Parathyroid adenoma (tissue), 2 donors: Measurements from ENCODE around the gene EME1.

Source experiments
- H2AFZ ChIP-seq: fragments of 300-600 bp; sonication (generic); one replicate; pipeline ENCODE4 v1.7.0; 2017; ENCODE audit warnings: antibody characterized with exemption, mild to moderate bottlenecking
- H3K27ac ChIP-seq: fragments of 300-600 bp; sonication (generic); one replicate; pipeline ENCODE4 v1.7.0; 2017
- H3K27me3 ChIP-seq: fragments of 300-600 bp; sonication (generic); one replicate; pipeline ENCODE4 v1.7.0; 2017; ENCODE audit warnings: low read length; ENCODE audit not compliant: control insufficient read depth, insufficient read depth
- H3K36me3 ChIP-seq: fragments of 300-600 bp; sonication (generic); one replicate; pipeline ENCODE4 v1.7.0; 2017; ENCODE audit warnings: low read length; ENCODE audit not compliant: control insufficient read depth, insufficient read depth
- H3K4me1 ChIP-seq: fragments of 300-600 bp; sonication (generic); one replicate; pipeline ENCODE4 v1.7.0; 2017; ENCODE audit warnings: control low read depth
- H3K4me2 ChIP-seq: fragments of 300-600 bp; sonication (generic); one replicate; pipeline ENCODE4 v1.7.0; 2017; ENCODE audit warnings: low read length
- H3K4me3 ChIP-seq: fragments of 300-600 bp; sonication (generic); one replicate; pipeline ENCODE4 v1.7.0; 2017; ENCODE audit warnings: low read depth, low read length
- H3K79me2 ChIP-seq: fragments of 300-600 bp; sonication (generic); one replicate; pipeline ENCODE4 v1.7.0; 2017; ENCODE audit warnings: control low read depth
- H3K9ac ChIP-seq: fragments of 300-600 bp; sonication (generic); one replicate; pipeline ENCODE4 v1.7.0; 2017; ENCODE audit warnings: mild to moderate bottlenecking
- H3K9me3 ChIP-seq: fragments of 300-600 bp; sonication (generic); one replicate; pipeline ENCODE4 v1.7.0; 2017; ENCODE audit warnings: low read length; ENCODE audit not compliant: control insufficient read depth
- CTCF ChIP-seq: fragments of 300-600 bp; sonication (generic); IDR thresholded peaks from one replicate; pipeline ENCODE4 v1.7.0; 2017; ENCODE audit warnings: antibody characterized with exemption, mild to moderate bottlenecking
- donor health status: primary hyperparathyroidism.

The EME1 gene

GRCh38 chr17:50365649-50366393 lies 7.2 kb upstream of the EME1 start:
- H3K9me3 ChIP-seq, result no peaks in the 10 kb centered on the region
- H3K4me2 ChIP-seq, result no peak overlapping the region
- H3K4me1 ChIP-seq, result peaks cover 6% of the 10 kb centered on the region
- no peaks in the 10 kb centered on the region for H3K36me3 ChIP-seq
- no peak for TF ChIP-seq CTCF
- peaks cover under 1% of the 10 kb centered on the region for H3K79me2 ChIP-seq
- H3K27me3 ChIP-seq, result no peaks in the 10 kb centered on the region
- no peak overlapping the region for H2AFZ ChIP-seq
- H3K27ac ChIP-seq, result no peak overlapping the region
- no peak overlapping the region for H3K9ac ChIP-seq
- H3K4me3 ChIP-seq, result no peak overlapping the region

GRCh38 chr17:50367401-50367800 lies 5.6 kb upstream of the EME1 start:
- H3K27ac ChIP-seq, result no peak overlapping the region
- no peaks in the 10 kb centered on the region for H3K36me3 ChIP-seq
- no peak for TF ChIP-seq CTCF
- H2AFZ ChIP-seq, result no peak overlapping the region
- peaks cover 11% of the 10 kb centered on the region for H3K79me2 ChIP-seq
- no peak overlapping the region for H3K4me2 ChIP-seq
- H3K9ac ChIP-seq, result no peak overlapping the region
- peaks cover 12% of the 10 kb centered on the region for H3K4me1 ChIP-seq
- no peak overlapping the region for H3K4me3 ChIP-seq
- no peaks in the 10 kb centered on the region for H3K9me3 ChIP-seq
- H3K27me3 ChIP-seq, result no peaks in the 10 kb centered on the region

GRCh38 chr17:50370052-50370451 lies 3.0 kb upstream of the EME1 start:
- no peaks in the 10 kb centered on the region for H3K27me3 ChIP-seq
- TF ChIP-seq CTCF, result no peak
- no peak overlapping the region for H3K27ac ChIP-seq
- H3K36me3 ChIP-seq, result no peaks in the 10 kb centered on the region
- no peak overlapping the region for H3K9ac ChIP-seq
- H3K9me3 ChIP-seq, result no peaks in the 10 kb centered on the region
- H2AFZ ChIP-seq, result no peak overlapping the region
- peaks cover 15% of the 10 kb centered on the region for H3K4me1 ChIP-seq
- no peak overlapping the region for H3K4me3 ChIP-seq
- no peak overlapping the region for H3K4me2 ChIP-seq
- H3K79me2 ChIP-seq, result peaks cover 13% of the 10 kb centered on the region

GRCh38 chr17:50371526-50371925 lies 1.5 kb upstream of the EME1 start:
- Histone ChIP-seq H3K27ac (no peak overlapping the region), H2AFZ (no peak overlapping the region), H3K9me3 (no peaks in the 10 kb centered on the region), H3K9ac (no peak overlapping the region), H3K27me3 (no peaks in the 10 kb centered on the region), H3K4me2 (peak overlapping the region; percentile 84), H3K4me1 (peaks cover 15% of the 10 kb centered on the region), H3K79me2 (peaks cover 13% of the 10 kb centered on the region), H3K36me3 (no peaks in the 10 kb centered on the region), H3K4me3 (no peak overlapping the region)
- TF ChIP-seq CTCF, result no peak

- H3K9ac ChIP-seq, result peak overlapping the region; percentile 38
Observed at GRCh38 chr17:50372222-50372757, 739 bp upstream of the EME1 start.

More at GRCh38 chr17:50372222-50372757, 739 bp upstream of the EME1 start:
- Histone ChIP-seq H3K4me1 (peaks cover 15% of the 10 kb centered on the region), H3K36me3 (no peaks in the 10 kb centered on the region), H3K79me2 (peaks cover 13% of the 10 kb centered on the region), H3K27ac (peak overlapping the region; percentile 96), H2AFZ (peak overlapping the region; percentile 94), H3K4me2 (peak overlapping the region; percentile 84), H3K27me3 (no peaks in the 10 kb centered on the region), H3K9me3 (no peaks in the 10 kb centered on the region), H3K4me3 (peak overlapping the region; percentile 95)
- no peak for TF ChIP-seq CTCF
